ENCODE results near the gene RNF128. TPM values are rescaled to one million over a fixed set of nuclear protein-coding genes. Genes with fewer than 3 reads are reported as not detected.
A peak's percentile ranks its signal among the peaks of the same experiment; 100 is the strongest.

RNF128 gene, protein sequence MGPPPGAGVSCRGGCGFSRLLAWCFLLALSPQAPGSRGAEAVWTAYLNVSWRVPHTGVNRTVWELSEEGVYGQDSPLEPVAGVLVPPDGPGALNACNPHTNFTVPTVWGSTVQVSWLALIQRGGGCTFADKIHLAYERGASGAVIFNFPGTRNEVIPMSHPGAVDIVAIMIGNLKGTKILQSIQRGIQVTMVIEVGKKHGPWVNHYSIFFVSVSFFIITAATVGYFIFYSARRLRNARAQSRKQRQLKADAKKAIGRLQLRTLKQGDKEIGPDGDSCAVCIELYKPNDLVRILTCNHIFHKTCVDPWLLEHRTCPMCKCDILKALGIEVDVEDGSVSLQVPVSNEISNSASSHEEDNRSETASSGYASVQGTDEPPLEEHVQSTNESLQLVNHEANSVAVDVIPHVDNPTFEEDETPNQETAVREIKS
- total RNA-seq = not detected
- long read RNA-seq, donor 1 = 0 reads
- long read RNA-seq, donor 2 = 0 reads

DNA sequence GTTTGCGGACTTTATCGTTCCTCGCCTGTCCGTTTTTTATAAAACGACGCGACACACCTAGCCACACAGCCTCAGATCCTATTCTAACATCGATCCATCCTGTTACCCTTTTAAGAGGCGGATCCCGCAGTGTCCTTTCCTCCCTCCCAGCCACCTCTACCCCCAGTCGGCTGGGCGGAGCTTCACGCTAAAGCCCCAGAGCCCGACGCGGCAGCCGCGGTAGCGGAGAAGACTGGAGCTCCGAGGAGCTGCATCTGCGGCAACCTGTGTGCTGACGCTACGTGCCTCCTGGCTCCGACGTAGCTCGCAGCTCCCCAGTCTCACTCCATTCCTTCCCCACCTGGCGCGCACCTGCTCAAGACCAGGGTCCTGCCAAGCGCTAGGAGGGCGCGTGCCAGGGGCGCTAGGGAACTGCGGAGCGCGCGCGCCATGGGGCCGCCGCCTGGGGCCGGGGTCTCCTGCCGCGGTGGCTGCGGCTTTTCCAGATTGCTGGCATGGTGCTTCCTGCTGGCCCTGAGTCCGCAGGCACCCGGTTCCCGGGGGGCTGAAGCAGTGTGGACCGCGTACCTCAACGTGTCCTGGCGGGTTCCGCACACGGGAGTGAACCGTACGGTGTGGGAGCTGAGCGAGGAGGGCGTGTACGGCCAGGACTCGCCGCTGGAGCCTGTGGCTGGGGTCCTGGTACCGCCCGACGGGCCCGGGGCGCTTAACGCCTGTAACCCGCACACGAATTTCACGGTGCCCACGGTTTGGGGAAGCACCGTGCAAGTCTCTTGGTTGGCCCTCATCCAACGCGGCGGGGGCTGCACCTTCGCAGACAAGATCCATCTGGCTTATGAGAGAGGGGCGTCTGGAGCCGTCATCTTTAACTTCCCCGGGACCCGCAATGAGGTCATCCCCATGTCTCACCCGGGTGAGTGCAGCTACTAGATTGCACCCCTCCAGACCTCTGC, at the start of gene RNF128:
TSS of gene RNF128 (plus strand) at position 217 of the 953 bp plus-strand sequence. CDS start at position 430, 213 bp downstream.
- intact Hi-C loops (cut with DNase I) = no loop called here
- DNase-seq (ENCODE audit: low spot score) = peak; percentile 80

DNA sequence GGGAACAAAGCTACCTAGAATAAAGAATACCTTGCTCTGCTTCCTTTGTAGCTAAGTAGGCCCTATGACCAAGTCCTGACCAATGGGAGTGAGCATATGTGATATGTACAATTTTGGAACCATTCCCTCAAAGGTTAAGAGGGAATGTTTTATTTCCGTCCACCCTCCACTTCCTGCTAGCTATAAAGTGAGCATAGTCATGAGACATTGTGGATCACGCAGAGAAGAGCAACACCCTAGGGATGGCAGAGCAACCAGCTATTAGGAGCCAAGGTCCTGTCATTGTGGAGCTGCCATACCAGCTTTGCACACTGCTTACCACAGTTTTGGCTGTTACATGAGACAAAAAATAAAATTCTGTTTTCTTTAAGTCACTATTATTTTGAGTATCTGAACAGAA, 45.8 kb upstream of the RNF128 start:
- intact Hi-C loops (cut with DNase I) = no loop called here
- DNase-seq (ENCODE audit: low spot score) = no peak

DNA sequence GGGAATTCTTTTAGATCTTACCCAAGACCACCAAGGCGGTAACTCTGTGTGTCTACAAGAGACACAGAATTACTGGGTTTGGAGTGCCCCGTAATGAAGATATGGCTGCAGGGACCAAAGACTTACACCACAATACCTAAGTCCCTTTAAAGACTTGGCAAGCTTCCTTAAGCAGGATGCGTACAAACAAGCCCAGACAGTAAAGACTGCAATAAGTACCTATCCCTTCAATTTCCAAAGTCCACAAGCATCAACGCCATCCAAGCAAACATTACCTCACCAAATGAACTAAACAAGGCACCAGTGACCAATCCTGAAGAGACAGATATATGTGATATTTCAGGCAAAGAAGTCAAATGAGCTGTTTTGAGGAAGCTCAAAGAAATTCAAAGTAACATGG, 42.3 kb upstream of the RNF128 start:
- DNase-seq (ENCODE audit: low spot score) = no peak
- intact Hi-C loops (cut with DNase I) = no loop called here

DNA sequence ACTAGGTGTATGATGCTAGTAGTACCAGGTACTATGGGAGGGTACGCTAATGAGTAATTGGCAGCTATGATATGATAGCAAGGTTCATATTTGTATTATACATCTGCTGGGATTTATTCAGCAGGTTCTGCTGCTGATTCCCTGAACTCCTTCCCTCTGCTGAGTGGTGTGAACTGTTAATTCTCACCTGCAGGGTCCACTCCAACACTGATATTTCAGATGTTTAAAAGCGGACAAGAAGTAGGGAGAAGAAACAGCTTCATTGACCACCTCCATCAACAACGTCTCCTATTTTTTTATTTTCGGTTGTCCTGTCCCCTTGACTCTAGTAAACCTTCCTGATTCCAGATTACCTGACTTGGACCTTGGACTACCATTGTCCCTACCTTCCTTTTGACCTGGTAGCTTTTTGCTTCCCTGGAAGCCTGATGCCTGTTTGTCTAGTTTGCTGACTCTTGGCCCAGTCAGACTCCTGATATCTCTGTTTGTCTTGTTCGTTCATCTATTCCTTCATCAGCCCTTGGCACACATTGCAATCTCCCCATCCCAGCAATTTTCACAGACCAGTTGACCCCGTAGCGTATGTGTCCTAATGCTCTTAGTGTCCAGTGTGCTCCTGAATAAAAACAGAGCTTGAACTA, 34.0 kb upstream of the RNF128 start:
- intact Hi-C loops (cut with DNase I) = no loop called here
- DNase-seq (ENCODE audit: low spot score) = no peak

DNA sequence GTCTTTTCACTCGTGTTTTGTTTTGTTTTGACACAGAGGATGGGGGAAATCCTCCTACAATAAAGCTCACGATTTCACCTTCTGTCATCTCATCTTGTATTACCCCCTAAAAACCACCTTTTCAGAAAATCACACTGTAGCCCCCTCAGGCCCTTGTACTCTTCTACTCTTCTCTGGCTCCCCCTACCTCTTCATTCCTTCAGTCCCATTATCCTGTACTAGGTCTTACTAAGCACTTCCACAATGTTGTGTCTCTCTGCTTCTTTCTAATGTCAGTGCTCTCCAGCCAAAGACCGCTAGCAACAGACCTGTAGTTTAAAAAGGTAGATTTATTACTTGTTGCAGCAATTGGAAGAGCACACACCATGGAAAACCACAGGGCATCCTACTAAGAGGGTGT, 30.0 kb upstream of the RNF128 start:
- intact Hi-C loops (cut with DNase I) = no loop called here

DNA sequence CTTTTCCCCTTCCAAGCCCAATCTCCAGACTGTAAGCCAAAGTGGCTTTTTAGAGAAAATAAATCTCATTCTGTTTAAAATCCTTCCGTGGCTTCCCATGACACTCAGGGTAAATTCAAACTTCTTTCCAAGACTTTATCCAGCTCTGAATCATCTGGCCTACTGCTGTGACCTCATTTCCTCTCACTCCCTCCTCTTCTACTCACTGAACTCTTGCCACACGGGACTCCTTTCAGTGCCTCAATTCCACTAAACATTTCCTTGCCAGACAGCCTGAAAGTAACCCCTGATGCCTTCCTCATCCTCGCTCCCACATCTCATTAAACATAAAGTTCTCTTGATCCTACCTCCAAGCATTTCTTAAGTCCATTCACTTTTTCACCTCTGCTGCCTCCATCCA, 27.8 kb upstream of the RNF128 start:
- intact Hi-C loops (cut with DNase I) = no loop called here

More for the DNA sequence above, 30.0 kb upstream of the RNF128 start:
- DNase-seq (ENCODE audit: low spot score) = no peak

DNA sequence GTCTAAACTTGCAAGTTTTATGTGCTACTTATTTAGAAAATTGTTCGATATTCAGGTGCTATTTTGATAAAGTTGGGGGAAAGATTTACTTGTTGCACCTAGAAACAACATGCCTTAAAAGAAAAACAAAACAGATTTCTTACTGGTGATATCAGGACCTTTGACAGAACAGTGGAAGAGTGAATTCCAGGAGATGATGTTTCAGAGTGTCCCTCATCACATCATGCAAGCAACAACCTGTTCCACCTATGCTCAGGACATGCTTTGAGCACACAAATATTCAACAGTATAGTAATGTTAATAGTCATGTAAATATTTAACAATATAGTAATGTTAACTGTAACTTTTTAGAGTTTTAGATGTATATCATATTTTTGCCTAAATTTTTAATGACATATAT, 23.9 kb upstream of the RNF128 start:
- intact Hi-C loops (cut with DNase I) = no loop called here
- DNase-seq (ENCODE audit: low spot score) = no peak

More for the DNA sequence above, 27.8 kb upstream of the RNF128 start:
- DNase-seq (ENCODE audit: low spot score) = no peak

DNA sequence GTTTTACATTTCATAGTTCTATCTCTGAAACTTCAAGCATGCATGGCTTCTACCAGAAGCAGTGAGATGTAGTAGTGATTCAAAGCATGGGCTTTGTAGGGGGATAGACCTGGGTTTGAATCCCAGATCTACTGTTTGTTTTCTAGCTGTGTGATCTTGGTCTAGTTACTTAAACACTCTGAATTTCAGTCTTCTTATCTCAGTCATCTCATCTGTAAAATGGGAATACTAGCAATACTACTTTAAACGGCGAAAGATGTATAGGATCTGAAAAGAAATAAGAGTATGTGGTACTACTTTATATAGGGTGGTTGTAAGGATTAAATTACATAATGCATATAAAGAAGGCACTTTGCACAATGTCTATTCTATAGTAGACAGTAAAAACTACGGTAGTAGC, 20.0 kb upstream of the RNF128 start:
- no peak for DNase-seq (ENCODE audit: low spot score)
- intact Hi-C loops (cut with DNase I) = no loop called here

DNA sequence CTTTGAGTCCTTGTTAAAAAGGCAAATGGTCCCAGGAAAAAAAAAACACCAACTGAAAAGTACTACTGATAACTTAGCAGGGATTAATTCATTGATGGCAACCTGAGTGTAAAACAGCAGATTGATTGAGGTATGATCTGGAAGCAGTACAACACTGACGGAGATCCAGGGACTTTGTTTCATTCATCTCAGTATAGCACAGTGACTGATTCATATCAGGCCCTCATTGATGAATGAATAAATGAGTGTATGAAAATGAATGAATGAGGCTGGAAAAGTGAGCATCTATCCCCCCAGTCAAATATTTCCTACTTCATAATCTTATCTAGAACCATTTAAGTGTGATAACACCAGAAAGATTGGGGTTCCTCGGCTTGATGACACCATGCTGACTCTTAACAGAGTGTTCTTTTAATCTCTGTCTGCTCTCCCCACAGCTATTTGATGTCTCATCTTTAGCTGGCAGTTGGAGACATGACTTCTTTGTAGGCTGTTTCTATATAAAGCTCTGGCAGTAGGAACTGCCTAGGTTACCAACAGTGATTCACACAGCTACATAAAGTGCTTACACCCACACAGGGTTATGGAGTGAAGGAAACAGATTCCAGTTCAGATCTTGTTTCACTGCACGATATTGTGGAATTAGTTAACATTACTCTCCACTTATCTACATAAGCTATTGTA, 18.6 kb upstream of the RNF128 start:
- no peak for DNase-seq (ENCODE audit: low spot score)
- intact Hi-C loops (cut with DNase I) = no loop called here

DNA sequence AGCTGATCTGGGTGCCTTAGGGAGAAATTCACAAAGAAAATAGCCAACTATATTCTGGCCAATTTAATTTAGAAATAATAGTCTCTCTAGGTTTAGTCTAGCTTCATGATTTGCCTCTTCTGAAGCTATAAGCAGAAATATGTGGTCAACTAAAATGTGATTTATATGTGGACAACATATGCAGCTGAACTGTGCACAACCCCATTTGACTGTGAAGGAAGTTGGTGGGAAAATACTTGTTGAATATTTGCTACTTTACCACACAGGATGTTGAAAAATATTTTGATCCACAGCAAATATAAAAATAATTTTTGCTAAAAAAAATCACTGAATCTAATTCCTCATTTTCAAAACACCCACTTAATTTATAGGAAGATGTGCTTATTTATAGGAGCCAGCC, 15.7 kb upstream of the RNF128 start:
- no peak for DNase-seq (ENCODE audit: low spot score)
- intact Hi-C loops (cut with DNase I) = no loop called here

DNA sequence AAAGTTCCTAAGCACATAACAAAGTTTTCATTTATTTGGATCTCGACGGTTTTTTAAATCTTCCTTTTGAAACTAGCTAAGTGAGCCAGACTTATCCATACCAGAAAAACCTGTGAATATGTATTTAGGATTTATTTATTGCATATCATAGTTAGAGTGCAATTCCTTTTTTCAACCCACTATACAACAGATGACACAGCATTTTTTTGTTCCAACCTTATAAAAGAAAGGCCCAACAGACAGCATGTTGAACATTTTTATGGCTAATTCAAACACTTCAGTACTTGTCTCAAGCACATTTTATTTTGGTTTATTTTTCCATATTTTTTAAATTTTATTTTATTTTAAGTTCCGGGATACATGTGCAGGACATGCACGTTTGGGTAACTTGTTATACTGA, 15.1 kb upstream of the RNF128 start:
- intact Hi-C loops (cut with DNase I) = no loop called here
- DNase-seq (ENCODE audit: low spot score) = no peak

DNA sequence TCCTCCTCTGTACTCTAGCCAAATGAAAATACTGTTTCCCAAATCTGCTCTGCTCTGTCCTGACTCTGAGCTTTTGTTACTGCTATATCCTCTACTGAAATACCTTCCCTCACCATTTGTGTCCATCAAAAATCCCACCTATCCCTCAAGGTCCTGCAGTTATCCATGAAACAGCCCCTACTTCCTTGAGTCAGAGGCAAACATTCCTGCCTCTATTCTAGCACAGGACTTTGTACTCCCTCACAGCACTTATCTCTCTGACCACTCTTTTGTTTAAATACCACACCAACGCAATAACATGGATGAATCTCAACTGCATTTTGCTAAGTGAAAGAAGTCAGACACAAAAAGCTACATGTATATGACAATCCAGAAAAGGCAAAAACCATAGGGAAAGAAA, 10.5 kb upstream of the RNF128 start:
- intact Hi-C loops (cut with DNase I) = loop anchor here in 1 of 2 donors (5.0 kb wide), 1 partner anchor 1491 kb away; no protein-coding TSS in a partner anchor

DNA sequence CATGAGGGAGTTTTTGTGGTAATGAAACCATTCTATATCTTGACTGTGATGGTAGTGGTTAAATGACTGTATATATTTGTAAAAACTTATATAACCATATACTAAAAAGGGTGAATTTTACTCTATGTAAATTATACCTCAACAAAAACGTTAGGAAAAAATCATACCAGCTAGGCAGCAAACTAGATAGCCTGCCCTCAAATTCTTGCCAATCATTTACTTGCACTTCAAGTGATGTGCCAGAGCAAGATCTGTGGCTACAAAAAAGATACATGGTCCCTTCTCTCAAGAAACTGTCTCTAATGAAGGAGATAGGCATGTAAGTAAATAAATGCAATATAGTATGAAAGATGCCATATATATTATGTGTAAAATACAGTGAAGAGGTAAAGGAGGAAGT, 10.0 kb upstream of the RNF128 start:
- intact Hi-C loops (cut with DNase I) = loop anchor here in 1 of 2 donors (5.0 kb wide), 1 partner anchor 1491 kb away; no protein-coding TSS in a partner anchor
- no peak for DNase-seq (ENCODE audit: low spot score)

More for the DNA sequence above, 10.5 kb upstream of the RNF128 start:
- no peak for DNase-seq (ENCODE audit: low spot score)

DNA sequence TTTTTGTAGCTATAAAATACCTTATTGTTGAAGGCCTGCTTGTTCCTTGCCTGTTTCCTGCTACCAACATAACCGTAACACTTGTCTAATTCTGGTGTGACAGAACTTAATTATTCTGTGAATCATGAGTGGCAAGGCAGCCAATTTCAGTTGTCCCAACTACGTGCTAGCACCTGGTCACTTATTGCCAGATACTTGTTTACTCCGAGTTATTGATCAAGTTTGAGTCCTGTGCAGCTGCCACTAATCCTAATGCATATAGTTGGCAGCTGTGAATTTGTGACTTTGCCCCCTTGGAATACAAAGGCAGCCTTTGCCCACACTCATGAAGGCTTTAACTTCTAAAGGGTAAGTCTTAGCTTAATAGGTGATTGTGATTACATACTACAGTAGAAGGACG, 7.8 kb upstream of the RNF128 start:
- intact Hi-C loops (cut with DNase I) = loop anchor here in 1 of 2 donors (5.0 kb wide), 1 partner anchor 1489 kb away; no protein-coding TSS in a partner anchor
- DNase-seq (ENCODE audit: low spot score) = no peak

DNA sequence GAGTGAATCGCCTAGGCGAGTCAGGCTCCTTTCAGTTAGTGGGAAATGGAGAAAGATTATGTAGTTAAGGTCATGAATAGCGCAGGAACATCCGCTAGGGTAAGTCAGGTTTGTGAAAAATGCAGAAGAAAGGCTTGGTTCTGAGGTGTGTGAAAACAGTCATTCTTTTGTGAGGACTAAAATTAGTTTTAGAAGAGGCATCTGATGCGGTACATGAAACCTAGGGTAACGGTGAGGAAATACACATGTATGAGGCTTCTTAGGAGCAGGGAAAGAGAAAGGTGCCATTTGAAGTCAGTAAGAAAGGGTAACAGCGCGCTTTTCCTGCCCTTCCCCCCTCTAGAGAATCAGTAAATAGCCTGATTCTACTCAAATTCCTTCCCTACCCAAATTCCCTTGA, 570 bp upstream of the RNF128 start:
- intact Hi-C loops (cut with DNase I) = no loop called here
- DNase-seq (ENCODE audit: low spot score) = no peak

DNA sequence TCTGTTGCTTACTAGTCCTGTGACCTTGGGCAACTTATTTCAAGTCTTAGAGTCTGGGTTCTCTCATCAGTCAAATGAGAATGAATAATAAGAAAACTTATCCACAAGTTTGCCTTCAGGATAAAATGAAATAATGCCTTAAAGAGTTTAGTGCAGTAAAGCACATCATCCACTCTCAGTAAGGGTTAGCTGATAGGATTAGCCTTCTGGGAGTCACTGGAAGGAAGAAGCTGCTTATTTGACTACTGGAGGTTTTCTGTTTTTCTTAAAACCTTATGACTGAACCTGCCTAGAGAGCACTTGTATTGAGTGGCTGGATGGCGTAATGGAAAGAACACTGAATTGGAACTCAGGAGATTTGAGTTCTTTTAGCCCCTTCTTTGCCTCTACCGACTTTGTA, 1.8 kb downstream of the RNF128 start:
- intact Hi-C loops (cut with DNase I) = no loop called here
- DNase-seq (ENCODE audit: low spot score) = no peak

DNA sequence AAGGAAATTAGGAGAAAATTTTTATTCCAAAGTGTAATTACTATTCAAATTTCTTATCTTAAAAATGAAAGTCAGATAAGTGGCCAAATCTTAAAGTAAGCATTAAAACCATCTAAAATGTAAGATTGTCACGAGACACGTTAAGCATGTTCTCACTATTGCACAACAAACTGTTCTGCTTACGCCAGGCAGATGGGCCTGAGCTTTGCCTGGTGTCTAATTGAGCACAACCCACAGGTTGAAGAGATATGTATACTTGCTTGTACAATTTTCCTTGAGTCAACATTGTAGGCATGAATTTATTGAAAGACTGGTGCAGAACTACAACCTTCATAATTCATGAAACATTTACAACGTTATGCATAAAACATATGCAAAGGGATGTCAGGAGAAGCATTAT, 3.9 kb downstream of the RNF128 start:
- DNase-seq (ENCODE audit: low spot score) = no peak
- intact Hi-C loops (cut with DNase I) = no loop called here

DNA sequence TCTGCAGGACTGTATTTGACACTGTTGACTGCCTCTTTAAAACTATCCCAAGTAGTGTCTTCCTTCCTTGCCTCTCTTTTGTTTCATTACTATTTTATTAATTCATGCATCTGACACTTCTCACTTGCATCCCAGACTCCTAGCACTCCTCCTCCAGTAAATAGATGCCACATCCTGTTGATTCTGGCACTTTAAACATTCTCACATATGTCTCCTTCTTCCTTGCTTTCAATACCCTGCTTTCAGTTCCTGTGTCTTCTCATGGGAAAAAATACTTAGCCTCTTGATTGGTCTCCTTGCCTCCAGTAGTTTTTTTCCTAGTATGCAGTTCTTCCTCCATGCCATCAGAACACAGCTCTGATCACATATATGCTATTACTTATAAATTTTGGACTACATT, 5.1 kb downstream of the RNF128 start:
- intact Hi-C loops (cut with DNase I) = no loop called here
- DNase-seq (ENCODE audit: low spot score) = no peak

DNA sequence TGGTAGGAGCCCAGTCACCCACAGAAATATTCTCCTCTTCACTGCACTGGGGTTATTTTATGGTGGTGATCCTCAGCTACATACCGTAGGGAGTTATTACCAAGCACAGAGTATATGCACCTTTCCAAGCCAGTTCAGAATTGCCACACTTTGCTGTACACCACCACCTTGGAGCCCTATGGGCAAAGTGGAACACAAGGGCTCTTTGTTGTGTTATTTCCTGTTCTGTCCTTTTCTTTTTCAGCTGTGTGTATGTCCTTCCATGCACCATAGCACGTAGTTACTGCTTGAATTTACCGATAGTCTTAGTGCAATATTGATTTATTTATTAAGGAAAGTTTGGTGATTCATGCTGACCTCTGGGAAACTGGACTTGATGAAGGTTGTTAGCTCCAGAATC, 8.3 kb downstream of the RNF128 start:
- intact Hi-C loops (cut with DNase I) = no loop called here
- DNase-seq (ENCODE audit: low spot score) = no peak
